GM15510 (cell line): ENCODE data around the gene CABCOCO1.

ENCODE experiments used
- POLR2A ChIP-seq: IDR thresholded peaks from 3 replicates; pipeline ENCODE4 v1.6.1; 2011; ENCODE audit warnings: borderline replicate concordance; ENCODE audit not compliant: insufficient read length; ENCODE audit errors: extremely low read depth

Gene CABCOCO1

GRCh38 chr10:61760943-61761824, 98.5 kb downstream of the CABCOCO1 start:
- no peak for TF ChIP-seq POLR2A

- no peak for TF ChIP-seq POLR2A
These were observed 99.1 kb downstream of the CABCOCO1 start for GRCh38 chr10:61761825-61762217.

GRCh38 chr10:61763778-61764177, 101.0 kb downstream of the CABCOCO1 start:
- no peak for TF ChIP-seq POLR2A

DNA sequence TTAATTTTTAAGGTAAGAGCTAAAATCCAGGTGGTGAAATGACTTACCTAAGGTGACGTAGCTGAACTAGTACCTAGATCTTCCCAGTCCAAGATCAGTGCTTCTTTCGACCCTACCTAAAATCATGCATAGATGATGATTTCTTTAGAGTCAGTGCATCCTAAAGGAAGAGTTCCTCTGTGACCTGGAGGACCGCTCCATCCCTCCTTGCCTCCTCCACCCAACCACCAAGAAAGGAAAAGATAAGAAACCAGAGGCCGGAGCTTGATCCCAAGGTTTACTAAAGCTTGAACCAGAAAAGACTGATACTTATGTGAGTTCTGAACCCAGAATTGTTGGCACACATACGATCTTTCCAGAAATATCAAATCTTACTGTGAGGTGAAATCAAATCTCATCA, 101.8 kb downstream of the CABCOCO1 start:
- no peak for TF ChIP-seq POLR2A

GRCh38 chr10:61765176-61766087, 102.7 kb downstream of the CABCOCO1 start:
- no peak for TF ChIP-seq POLR2A

DNA sequence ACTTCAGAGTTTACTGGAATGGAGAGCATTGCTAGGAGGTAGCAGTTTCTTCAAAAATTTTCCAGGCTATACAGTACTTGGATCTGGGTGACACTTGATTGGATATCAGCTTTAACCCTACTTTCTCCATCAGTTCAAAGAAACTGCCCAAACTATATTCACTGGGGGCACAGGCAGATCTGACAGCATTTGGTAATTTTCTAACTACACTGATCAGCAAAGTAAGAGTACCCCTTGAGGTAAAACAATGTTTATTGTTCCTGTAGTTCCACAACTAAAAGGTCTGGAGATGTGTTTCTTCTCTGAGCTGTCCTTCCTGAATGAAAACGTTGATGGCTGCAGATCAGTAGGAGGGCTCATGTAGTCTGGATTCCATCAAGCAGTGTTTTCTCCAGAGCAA, 104.2 kb downstream of the CABCOCO1 start:
- TF ChIP-seq POLR2A: no peak

GRCh38 chr10:61774031-61774430, 111.3 kb downstream of the CABCOCO1 start:
- no peak for TF ChIP-seq POLR2A

GRCh38 chr10:61775111-61775510, 112.4 kb downstream of the CABCOCO1 start:
- TF ChIP-seq POLR2A: no peak

DNA sequence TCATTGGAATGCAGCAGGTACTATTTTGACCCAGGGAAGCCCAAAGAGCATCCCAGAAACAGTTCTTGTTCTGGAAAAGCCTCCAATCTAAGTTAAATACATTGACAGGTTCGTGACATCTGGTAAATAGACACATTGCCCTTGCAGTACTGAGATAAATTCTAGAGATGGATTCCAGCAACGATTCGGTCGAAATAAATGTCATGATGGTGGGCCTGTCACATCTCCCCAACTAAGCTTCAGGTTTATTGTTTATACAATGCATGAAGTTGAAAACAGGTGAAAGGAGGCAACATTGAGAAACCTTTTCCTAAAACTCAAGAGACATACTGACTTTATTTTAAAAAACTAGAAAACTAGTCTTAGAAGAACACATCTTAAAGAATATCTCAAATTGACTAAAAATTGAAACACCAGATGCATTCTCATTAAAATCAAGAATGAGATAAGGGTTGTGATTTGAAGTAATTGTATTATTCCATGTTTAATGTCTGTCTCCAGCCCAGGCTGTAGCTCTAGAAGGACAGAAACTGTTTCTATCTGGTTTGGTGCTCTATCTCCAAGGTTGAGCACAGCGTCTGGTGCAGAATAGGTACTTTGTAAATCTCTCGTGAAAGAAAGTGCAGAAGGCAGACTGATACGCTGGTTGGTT, 114.0 kb downstream of the CABCOCO1 start:
- TF ChIP-seq POLR2A: no peak

GRCh38 chr10:61778137-61778536, 115.4 kb downstream of the CABCOCO1 start:
- TF ChIP-seq POLR2A: no peak

- no peak for TF ChIP-seq POLR2A
These were observed 116.5 kb downstream of the CABCOCO1 start for GRCh38 chr10:61779276-61779675.

DNA sequence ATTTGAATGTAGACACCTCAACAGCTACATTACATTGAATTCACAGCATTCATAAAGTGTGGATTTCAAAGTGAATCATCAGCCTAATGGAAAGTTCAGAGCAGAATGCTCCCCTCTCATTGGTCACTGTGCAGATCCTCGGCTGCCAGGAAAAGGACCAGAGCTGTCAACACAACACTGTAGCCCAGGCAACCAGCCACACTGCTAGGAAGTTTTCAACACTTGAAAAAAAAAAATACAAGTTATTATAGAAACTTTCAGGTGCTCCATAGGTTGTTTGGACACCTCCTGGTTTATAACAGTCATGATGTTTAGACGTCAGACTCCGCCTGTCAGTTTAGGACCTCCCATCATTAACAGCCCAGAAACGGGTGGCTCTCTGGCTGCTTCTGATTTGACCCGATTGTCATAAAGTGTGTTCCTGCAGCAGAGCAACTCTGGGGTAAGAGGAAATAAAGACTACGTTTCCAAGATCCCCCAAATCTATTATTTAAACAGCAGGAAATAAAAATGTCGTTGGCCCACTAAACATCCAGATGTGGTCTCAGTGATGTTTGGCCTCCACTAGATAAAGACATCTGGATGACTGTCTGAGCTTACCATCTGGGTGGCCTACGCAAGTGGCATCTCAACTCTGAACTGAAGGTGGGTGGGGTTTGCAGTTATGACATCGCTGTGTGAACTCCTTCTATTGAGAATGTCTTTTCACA, 117.4 kb downstream of the CABCOCO1 start:
- TF ChIP-seq POLR2A: no peak

DNA sequence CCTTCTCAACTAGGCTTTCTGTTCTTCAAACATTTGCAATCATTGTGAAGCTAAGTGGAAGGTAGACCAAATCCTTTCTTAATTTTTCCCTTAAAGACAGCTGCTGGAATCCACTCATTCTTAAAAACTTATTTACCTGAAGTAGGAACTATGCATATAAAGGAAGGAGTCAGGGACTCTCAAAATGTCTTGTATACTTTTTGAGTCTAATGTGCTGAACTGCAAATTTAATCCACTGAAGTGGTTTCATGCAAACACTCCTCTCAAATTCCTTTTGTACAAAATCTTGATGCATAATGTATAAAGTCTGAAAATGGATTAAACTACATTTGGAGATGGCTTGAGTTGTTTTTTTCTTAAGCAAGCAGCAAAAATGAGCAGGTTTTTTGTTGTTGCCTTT, 118.0 kb downstream of the CABCOCO1 start:
- TF ChIP-seq POLR2A: no peak

- TF ChIP-seq POLR2A: no peak
These were observed 119.3 kb downstream of the CABCOCO1 start for GRCh38 chr10:61781969-61782403.
